ENCODE data around the gene ARSI. TPM values are rescaled to one million over a fixed set of nuclear protein-coding genes. Genes with fewer than 3 reads are reported as not detected.

The ARSI gene
- total and polyA plus RNA-seq, 2 of the 13 experiments (the other 11 are each of a cell fraction or from before 2014, with no cell fraction given), result 4.2 to 33.9 TPM

DNA sequence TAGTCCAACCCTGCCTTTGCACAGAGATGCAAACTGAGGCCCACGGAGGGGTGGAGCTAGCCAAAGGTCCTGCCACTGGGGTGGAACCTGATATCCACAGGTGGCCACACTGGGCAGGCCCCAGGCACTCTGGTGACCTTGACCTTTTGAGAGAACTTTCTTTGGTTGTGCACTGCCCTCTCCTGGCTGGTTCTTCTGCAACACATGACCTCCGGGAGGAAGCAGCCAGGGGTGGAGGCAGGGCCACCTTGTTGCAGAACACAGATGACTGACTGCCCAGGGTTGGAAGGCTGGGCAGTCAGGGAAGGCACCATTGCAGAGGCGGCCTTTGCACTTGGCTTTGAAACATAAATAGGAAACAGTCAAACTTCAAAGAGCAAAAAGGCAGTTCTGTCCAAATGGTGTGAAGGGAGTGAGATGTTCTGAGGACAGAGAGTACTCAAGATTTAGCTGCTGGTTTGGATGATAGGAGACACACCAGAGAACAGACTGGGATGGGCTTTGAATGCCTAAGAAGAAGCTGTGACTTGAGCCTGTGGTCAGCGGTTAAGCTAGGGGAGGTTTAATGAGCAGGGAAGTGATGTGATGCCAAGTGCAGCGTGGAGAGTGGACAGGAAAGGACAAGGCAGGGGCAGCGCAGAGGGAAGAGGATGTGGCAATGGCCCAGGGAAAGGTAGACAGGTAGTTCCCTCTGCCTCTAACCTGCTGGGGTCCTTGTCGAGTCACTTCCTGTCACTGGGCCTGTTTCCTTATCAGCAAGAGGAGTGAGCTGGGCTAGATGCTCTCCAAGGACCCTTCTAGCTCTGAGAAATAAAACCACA, 48.0 kb upstream of the ARSI start (continued):
- TF ChIP-seq RORA (CRISPR knock-in tag; IDR thresholded peaks at IDR 0.05), result no peak
- TF ChIP-seq ZNF660 (CRISPR knock-in tag; IDR thresholded peaks at IDR 0.05; ENCODE audit: borderline replicate concordance, low read depth), result no peak
- TF ChIP-seq BRD4 (CRISPR knock-in tag; IDR thresholded peaks at IDR 0.05), result no peak
- TF ChIP-seq, protein P1, sequence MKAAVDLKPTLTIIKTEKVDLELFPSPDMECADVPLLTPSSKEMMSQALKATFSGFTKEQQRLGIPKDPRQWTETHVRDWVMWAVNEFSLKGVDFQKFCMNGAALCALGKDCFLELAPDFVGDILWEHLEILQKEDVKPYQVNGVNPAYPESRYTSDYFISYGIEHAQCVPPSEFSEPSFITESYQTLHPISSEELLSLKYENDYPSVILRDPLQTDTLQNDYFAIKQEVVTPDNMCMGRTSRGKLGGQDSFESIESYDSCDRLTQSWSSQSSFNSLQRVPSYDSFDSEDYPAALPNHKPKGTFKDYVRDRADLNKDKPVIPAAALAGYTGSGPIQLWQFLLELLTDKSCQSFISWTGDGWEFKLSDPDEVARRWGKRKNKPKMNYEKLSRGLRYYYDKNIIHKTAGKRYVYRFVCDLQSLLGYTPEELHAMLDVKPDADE (CRISPR knock-in tag; IDR thresholded peaks at IDR 0.05), result no peak
- no peak for TF ChIP-seq HIVEP1 (CRISPR knock-in tag; IDR thresholded peaks at IDR 0.05)
- TF ChIP-seq, protein P2, sequence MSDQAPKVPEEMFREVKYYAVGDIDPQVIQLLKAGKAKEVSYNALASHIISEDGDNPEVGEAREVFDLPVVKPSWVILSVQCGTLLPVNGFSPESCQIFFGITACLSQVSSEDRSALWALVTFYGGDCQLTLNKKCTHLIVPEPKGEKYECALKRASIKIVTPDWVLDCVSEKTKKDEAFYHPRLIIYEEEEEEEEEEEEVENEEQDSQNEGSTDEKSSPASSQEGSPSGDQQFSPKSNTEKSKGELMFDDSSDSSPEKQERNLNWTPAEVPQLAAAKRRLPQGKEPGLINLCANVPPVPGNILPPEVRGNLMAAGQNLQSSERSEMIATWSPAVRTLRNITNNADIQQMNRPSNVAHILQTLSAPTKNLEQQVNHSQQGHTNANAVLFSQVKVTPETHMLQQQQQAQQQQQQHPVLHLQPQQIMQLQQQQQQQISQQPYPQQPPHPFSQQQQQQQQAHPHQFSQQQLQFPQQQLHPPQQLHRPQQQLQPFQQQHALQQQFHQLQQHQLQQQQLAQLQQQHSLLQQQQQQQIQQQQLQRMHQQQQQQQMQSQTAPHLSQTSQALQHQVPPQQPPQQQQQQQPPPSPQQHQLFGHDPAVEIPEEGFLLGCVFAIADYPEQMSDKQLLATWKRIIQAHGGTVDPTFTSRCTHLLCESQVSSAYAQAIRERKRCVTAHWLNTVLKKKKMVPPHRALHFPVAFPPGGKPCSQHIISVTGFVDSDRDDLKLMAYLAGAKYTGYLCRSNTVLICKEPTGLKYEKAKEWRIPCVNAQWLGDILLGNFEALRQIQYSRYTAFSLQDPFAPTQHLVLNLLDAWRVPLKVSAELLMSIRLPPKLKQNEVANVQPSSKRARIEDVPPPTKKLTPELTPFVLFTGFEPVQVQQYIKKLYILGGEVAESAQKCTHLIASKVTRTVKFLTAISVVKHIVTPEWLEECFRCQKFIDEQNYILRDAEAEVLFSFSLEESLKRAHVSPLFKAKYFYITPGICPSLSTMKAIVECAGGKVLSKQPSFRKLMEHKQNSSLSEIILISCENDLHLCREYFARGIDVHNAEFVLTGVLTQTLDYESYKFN (CRISPR knock-in tag; conservative IDR thresholded peaks at IDR 0.05), result peak; percentile 72
- TF ChIP-seq, protein P3, sequence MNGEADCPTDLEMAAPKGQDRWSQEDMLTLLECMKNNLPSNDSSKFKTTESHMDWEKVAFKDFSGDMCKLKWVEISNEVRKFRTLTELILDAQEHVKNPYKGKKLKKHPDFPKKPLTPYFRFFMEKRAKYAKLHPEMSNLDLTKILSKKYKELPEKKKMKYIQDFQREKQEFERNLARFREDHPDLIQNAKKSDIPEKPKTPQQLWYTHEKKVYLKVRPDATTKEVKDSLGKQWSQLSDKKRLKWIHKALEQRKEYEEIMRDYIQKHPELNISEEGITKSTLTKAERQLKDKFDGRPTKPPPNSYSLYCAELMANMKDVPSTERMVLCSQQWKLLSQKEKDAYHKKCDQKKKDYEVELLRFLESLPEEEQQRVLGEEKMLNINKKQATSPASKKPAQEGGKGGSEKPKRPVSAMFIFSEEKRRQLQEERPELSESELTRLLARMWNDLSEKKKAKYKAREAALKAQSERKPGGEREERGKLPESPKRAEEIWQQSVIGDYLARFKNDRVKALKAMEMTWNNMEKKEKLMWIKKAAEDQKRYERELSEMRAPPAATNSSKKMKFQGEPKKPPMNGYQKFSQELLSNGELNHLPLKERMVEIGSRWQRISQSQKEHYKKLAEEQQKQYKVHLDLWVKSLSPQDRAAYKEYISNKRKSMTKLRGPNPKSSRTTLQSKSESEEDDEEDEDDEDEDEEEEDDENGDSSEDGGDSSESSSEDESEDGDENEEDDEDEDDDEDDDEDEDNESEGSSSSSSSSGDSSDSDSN (CRISPR knock-in tag; IDR thresholded peaks at IDR 0.05), result peak; percentile 66
- TF ChIP-seq ZKSCAN1 (IDR thresholded peaks at IDR 0.05; ENCODE audit: low read length), result peak; percentile 44; the same call in 1 of the 2 replicates
- TF ChIP-seq CEBPZ (IDR thresholded peaks at IDR 0.05; ENCODE audit: low read length), result no peak
- TF ChIP-seq ZNF350 (CRISPR knock-in tag; IDR thresholded peaks at IDR 0.05; ENCODE audit: borderline replicate concordance, low read depth), result no peak
- TF ChIP-seq NFYB (CRISPR knock-in tag; IDR thresholded peaks at IDR 0.05), result no peak
- TF ChIP-seq RXRA (CRISPR knock-in tag; IDR thresholded peaks at IDR 0.05), result peak; percentile 97
- no peak for TF ChIP-seq ZNF749 (CRISPR knock-in tag; IDR thresholded peaks at IDR 0.05; ENCODE audit: borderline replicate concordance)
- no peak for TF ChIP-seq FOXK2 (IDR thresholded peaks at IDR 0.05)
- TF ChIP-seq KLF6 (CRISPR knock-in tag; IDR thresholded peaks at IDR 0.05), result no peak; the same call in 1 of the 2 replicates
- no peak for TF ChIP-seq NFE2L2 (IDR thresholded peaks at IDR 0.05; ENCODE audit: low read length)
- 0 out of 2 replicates have a peak, but pooled peaks have one; percentile 38 for TF ChIP-seq ZNF121 (CRISPR knock-in tag; IDR thresholded peaks at IDR 0.05)
- peak; percentile 71 for TF ChIP-seq KAT8 (CRISPR knock-in tag; IDR thresholded peaks at IDR 0.05)
